K562 (cell line): Measurements from ENCODE around the gene TMC4. TPM values are rescaled to one million over a fixed set of nuclear protein-coding genes. Genes with fewer than 3 reads are reported as not detected.

Experiments used
- ARID1B ChIP-seq: fragments of 450-650 bp; IDR thresholded peaks from 2 replicates; pipeline ENCODE4 v1.6.1; 2016; ENCODE audit warnings: antibody characterized with exemption, mild to moderate bottlenecking, inconsistent platforms
- BDP1 ChIP-seq: IDR thresholded peaks from 3 replicates; pipeline ENCODE4 v1.6.1; 2011; ENCODE audit not compliant: insufficient read length, insufficient read depth
- GTF3C2 ChIP-seq: IDR thresholded peaks from 3 replicates; pipeline ENCODE4 v1.6.1; 2011; ENCODE audit warnings: borderline replicate concordance, mild to moderate bottlenecking, moderate library complexity; ENCODE audit not compliant: insufficient read length; ENCODE audit errors: extremely low read depth
- MIER1 ChIP-seq: fragments of 450-650 bp; IDR thresholded peaks from 2 replicates; pipeline ENCODE4 v1.6.1; 2016; ENCODE audit warnings: antibody characterized with exemption, mild to moderate bottlenecking, low read depth
- NEUROD1 ChIP-seq: fragments of 150-350 bp; IDR thresholded peaks from 2 replicates; pipeline ENCODE4 v1.6.1; 2014; ENCODE audit warnings: borderline replicate concordance, low read length, low read depth; ENCODE audit not compliant: partially characterized antibody
- NFE2 ChIP-seq: IDR thresholded peaks from 2 replicates; pipeline ENCODE4 v1.6.1; 2014; ENCODE audit warnings: antibody characterized with exemption, low read depth
- PCBP2 ChIP-seq: fragments of 200-400 bp; formaldehyde crosslinking; IDR thresholded peaks from 2 replicates; pipeline ENCODE4 v1.6.1; 2018; ENCODE audit warnings: low read length, low read depth, mild to moderate bottlenecking, moderate library complexity; ENCODE audit not compliant: poor library complexity, severe bottlenecking
- RAD21 ChIP-seq, 2 experiments: fragments of 250-450 bp in 1 of 2; fragments of 450-650 bp in 1 of 2; sonication (Bioruptor Pico) in 1 of 2; formaldehyde crosslinking in 1 of 2; IDR thresholded peaks in 1 of 2; conservative IDR thresholded peaks in 1 of 2; 2 replicates each; pipeline versions ENCODE4 v1.4.0 to v1.8.0; 2020 to 2022; ENCODE audit warnings: mild to moderate bottlenecking in 2 of 2, moderate library complexity in 1 of 2
- SRSF1 ChIP-seq: fragments of 200-400 bp; formaldehyde crosslinking; IDR thresholded peaks from 2 replicates; pipeline ENCODE4 v1.6.1; 2017; ENCODE audit warnings: mild to moderate bottlenecking, low read depth, low read length, moderate library complexity
- TFE3 ChIP-seq: fragments of 450-650 bp; formaldehyde crosslinking; IDR thresholded peaks from 2 replicates; pipeline ENCODE4 v1.4.0; 2020; ENCODE audit warnings: mild to moderate bottlenecking, mixed read lengths
- ZNF347 ChIP-seq: fragments of 450-650 bp; formaldehyde crosslinking; IDR thresholded peaks from 2 replicates; pipeline ENCODE4 v1.4.0; 2020; ENCODE audit warnings: low read depth, mild to moderate bottlenecking, moderate library complexity
- ZNF655 ChIP-seq: fragments of 250-450 bp; sonication (Bioruptor Pico); IDR thresholded peaks from 2 replicates; pipeline ENCODE4 v1.5.0; 2021
- ZNF707 ChIP-seq: fragments of 250-450 bp; sonication (Bioruptor Pico); conservative IDR thresholded peaks from 2 replicates; pipeline ENCODE4 v1.8.0; 2022; ENCODE audit warnings: inconsistent platforms, mild to moderate bottlenecking, moderate library complexity
- ZNF785 ChIP-seq: fragments of 250-450 bp; sonication (Bioruptor Pico); IDR thresholded peaks from 2 replicates; pipeline ENCODE4 v1.4.0; 2020; ENCODE audit warnings: mild to moderate bottlenecking
- polyA plus RNA-seq, 8 experiments: library from polyadenylated mRNA; depleted of rRNA in 4 of 8; stranded (reverse) in 5 of 8; unstranded in 3 of 8; fragments of >200 nt; fragmentation: Nextera tagmentation in 2 of 8; fragmentation: Illumina TruSeq in 1 of 8; extraction: Ambion mirVana in 2 of 8; extraction: Trizol in 1 of 8; gene quantifications; 2 replicates each; pipeline versions ENCODE4 v1.2.1 to v1.2.3, GENCODE V29; 2011 to 2014; ENCODE audit warnings: inconsistent platforms in 1 of 8, missing spikeins in 1 of 8
- total RNA-seq, 7 experiments: library from RNA; depleted of rRNA in 6 of 7; stranded (reverse); fragments of >200 nt in 6 of 7; fragmentation: Illumina TruSeq in 2 of 7; extraction: Trizol in 2 of 7; gene quantifications; 2 replicates each; pipeline versions ENCODE4 v1.2.1 to v1.2.3, GENCODE V29; 2011 to 2021; ENCODE audit warnings: low replicate concordance in 1 of 7
- TF ChIP-seq, protein P1 (sequence below): IDR thresholded peaks from 3 replicates; pipeline ENCODE4 v1.6.1; 2011; ENCODE audit warnings: borderline replicate concordance, mild to moderate bottlenecking; ENCODE audit not compliant: insufficient read length, insufficient read depth
- TF ChIP-seq, protein P2 (sequence below): fragments of 450-650 bp; formaldehyde crosslinking; IDR thresholded peaks from 2 replicates; pipeline ENCODE4 v1.4.0; 2020; ENCODE audit warnings: mild to moderate bottlenecking, moderate library complexity

Gene TMC4
- total and polyA plus RNA-seq, 9 of the 15 experiments (the other 6 are each of a cell fraction or from before 2014, with no cell fraction given) = 0.12 to 0.79 (median 0.36) TPM; not detected in 2

DNA sequence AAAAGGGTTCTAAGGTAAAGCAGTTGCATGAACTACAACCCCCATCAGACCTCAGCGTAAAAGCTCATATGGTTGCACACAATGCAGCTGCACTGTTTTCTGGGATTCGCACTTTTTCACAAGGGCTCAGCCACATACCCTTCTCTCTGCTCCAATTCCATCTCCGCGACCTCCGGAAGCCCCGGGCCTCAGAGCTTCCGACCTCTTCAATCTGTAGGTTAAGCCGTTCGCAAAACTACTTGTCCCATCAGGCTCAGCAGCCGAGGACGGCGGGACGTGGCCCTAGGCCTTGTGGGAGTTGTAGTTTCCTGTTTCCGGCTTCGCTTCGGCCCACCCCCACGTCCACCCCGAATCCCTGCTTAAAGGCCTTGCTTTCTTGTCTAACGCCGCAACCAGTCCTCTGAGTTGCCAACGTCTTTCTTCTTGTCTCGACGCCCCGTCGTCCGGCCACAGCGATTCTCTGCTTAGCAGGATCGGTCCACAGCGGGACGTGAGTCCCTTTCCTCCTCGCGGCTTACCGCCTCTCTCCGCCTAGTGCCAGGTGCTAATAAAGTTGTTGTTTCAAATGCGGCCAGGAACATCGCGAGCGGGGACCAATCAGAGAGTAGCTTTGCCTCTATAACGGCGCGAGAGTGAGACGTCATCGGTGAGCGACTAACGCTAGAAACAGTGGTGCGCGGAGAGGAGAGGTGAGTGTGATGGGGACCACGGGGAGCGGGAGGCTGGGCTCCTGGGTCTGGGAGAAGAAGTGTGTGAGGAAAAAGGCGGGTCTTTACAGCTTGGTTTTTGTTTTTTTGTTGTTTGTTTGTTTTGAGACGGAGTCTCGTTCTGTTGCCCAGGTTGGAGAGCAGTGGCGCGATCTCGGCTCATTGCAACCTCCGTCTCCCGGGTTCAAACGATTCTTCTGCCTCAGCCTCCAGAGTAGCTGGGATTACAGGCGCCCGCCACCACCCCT, 57.6 kb downstream of the TMC4 start, which contains the start of the genes PRPF31 and TFPT (continued):
- TF ChIP-seq ARID1B (no peak; the same call in 1 of the 2 replicates), TFE3 (CRISPR knock-in tag) (no peak), NFE2 (no peak; the same call in 1 of the 2 replicates), NEUROD1 (peak; percentile 64), PCBP2 (no peak), GTF3C2 (no peak), MIER1 (no peak; the same call in 1 of the 2 replicates), ZNF347 (CRISPR knock-in tag) (no peak), SRSF1 (no peak), ZNF785 (no peak), ZNF707 (CRISPR knock-in tag) (no peak), ZNF655 (CRISPR knock-in tag) (no peak), RAD21 (CRISPR knock-in tag; conservative IDR thresholded peaks at IDR 0.05 in 1 of 2, IDR thresholded peaks at IDR 0.05 in 1 of 2) (no peak), BDP1 (no peak)
- TF ChIP-seq, protein P1, sequence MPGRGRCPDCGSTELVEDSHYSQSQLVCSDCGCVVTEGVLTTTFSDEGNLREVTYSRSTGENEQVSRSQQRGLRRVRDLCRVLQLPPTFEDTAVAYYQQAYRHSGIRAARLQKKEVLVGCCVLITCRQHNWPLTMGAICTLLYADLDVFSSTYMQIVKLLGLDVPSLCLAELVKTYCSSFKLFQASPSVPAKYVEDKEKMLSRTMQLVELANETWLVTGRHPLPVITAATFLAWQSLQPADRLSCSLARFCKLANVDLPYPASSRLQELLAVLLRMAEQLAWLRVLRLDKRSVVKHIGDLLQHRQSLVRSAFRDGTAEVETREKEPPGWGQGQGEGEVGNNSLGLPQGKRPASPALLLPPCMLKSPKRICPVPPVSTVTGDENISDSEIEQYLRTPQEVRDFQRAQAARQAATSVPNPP = no peak
- TF ChIP-seq, protein P2, sequence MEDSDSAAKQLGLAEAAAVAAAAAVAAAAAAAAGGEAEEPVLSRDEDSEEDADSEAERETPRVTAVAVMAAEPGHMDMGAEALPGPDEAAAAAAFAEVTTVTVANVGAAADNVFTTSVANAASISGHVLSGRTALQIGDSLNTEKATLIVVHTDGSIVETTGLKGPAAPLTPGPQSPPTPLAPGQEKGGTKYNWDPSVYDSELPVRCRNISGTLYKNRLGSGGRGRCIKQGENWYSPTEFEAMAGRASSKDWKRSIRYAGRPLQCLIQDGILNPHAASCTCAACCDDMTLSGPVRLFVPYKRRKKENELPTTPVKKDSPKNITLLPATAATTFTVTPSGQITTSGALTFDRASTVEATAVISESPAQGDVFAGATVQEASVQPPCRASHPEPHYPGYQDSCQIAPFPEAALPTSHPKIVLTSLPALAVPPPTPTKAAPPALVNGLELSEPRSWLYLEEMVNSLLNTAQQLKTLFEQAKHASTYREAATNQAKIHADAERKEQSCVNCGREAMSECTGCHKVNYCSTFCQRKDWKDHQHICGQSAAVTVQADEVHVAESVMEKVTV (CRISPR knock-in tag) = no peak
